SK-N-SH (cell line): ENCODE results near the gene KSR2. TPM values are rescaled to one million over a fixed set of nuclear protein-coding genes. Genes with fewer than 3 reads are reported as not detected.

Source experiments
- CTCF ChIA-PET: fragments of 300-600, 350-600 bp; formaldehyde crosslinking; extraction: SDS; loops from one replicate; lab custom pipeline; 2021; lab: Yijun Ruan, JAX
- POLR2A ChIA-PET: fragments of 350-600 bp; sonication (Branson Sonifier 250); formaldehyde crosslinking; extraction: SDS; loops from one replicate; lab custom pipeline; 2020; ENCODE audit warnings: antibody characterized with exemption, inconsistent platforms; lab: Yijun Ruan, JAX
- DNase-seq: peaks from one replicate; pipeline ENCODE4 v3.0.0; 2012
- H2AFZ ChIP-seq: fragments of 200-600 bp; sonication (generic); 2 replicates; pipeline ENCODE4 v1.8.1; 2016; ENCODE audit warnings: antibody characterized with exemption, mild to moderate bottlenecking, low read depth
- H3F3A ChIP-seq: fragments of 200-600 bp; sonication (generic); replicated peaks from 2 replicates; pipeline ENCODE3; 2016; ENCODE audit warnings: antibody characterized with exemption, mild to moderate bottlenecking; ENCODE audit not compliant: insufficient read depth
- H3K27ac ChIP-seq, 2 experiments: fragments of 200-500 bp in 1 of 2; fragments of 200-600 bp in 1 of 2; sonication (Bioruptor generic) in 1 of 2; sonication (generic), shearing (Covaris generic) in 1 of 2; 2 replicates each; pipeline versions ENCODE4 v1.5.1 to v1.6.1; 2014 to 2016; ENCODE audit warnings: low read depth in 2 of 2, inconsistent platforms in 1 of 2, low read length in 1 of 2, mild to moderate bottlenecking in 1 of 2, mixed read lengths in 1 of 2
- H3K27me3 ChIP-seq: fragments of 200-600 bp; sonication (generic), shearing (Covaris generic); 2 replicates; pipeline ENCODE4 v1.6.1; 2016; ENCODE audit warnings: mixed run types; ENCODE audit not compliant: insufficient read depth
- H3K36me3 ChIP-seq, 2 experiments: fragments of 200-500 bp in 1 of 2; fragments of 200-600 bp in 1 of 2; sonication (Bioruptor generic) in 1 of 2; sonication (generic) in 1 of 2; replicated peaks in 1 of 2; 2 replicates each; pipeline versions ENCODE3 to v1.5.1; 2014 to 2016; ENCODE audit warnings: low read length in 1 of 2, mild to moderate bottlenecking in 1 of 2; ENCODE audit not compliant: insufficient read depth in 2 of 2, control insufficient read depth in 1 of 2
- H3K4me1 ChIP-seq, 2 experiments: fragments of 200-500 bp in 1 of 2; fragments of 200-600 bp in 1 of 2; sonication (Bioruptor generic) in 1 of 2; sonication (generic), shearing (Covaris generic) in 1 of 2; 2 replicates each; pipeline versions ENCODE4 v1.5.1 to v1.6.1; 2014 to 2016; ENCODE audit warnings: low read depth in 1 of 2, low read length in 1 of 2, mixed run types in 1 of 2; ENCODE audit not compliant: insufficient read depth in 2 of 2, control insufficient read depth in 1 of 2
- H3K4me2 ChIP-seq: fragments of 200-600 bp; sonication (generic), shearing (Covaris generic); 2 replicates; pipeline ENCODE4 v1.6.1; 2017; ENCODE audit warnings: mixed run types
- H3K4me3 ChIP-seq, 2 experiments: fragments of 200-500 bp in 1 of 2; fragments of 200-600 bp in 1 of 2; sonication (Bioruptor generic) in 1 of 2; sonication (generic), shearing (Covaris generic) in 1 of 2; 2 replicates each; pipeline versions ENCODE4 v1.5.1 to v1.8.1; 2014 to 2016; ENCODE audit warnings: low read depth in 2 of 2, inconsistent platforms in 1 of 2, low read length in 1 of 2, mild to moderate bottlenecking in 1 of 2, mixed read lengths in 1 of 2, moderate library complexity in 1 of 2
- H3K79me2 ChIP-seq: fragments of 200-600 bp; sonication (generic); 2 replicates; pipeline ENCODE4 v1.8.1; 2017; ENCODE audit warnings: mild to moderate bottlenecking; ENCODE audit not compliant: insufficient read depth
- H3K9ac ChIP-seq: fragments of 200-600 bp; sonication (generic); 2 replicates; pipeline ENCODE4 v1.6.1; 2017; ENCODE audit warnings: mixed run types
- H3K9me2 ChIP-seq: fragments of 200-600 bp; sonication (generic); 2 replicates; pipeline ENCODE4 v1.6.1; 2017; ENCODE audit warnings: mixed run types
- H3K9me3 ChIP-seq: fragments of 200-600 bp; sonication (generic); 2 replicates; pipeline ENCODE4 v1.6.1; 2017; ENCODE audit warnings: mixed run types, mild to moderate bottlenecking, moderate library complexity
- H4K20me1 ChIP-seq: fragments of 200-600 bp; sonication (generic); 2 replicates; pipeline ENCODE4 v1.6.1; 2017; ENCODE audit warnings: mild to moderate bottlenecking, mixed run types; ENCODE audit not compliant: insufficient read depth
- FOSL2 ChIP-seq: IDR thresholded peaks from 2 replicates; pipeline ENCODE4 v1.4.0; 2012; ENCODE audit warnings: low read depth, mild to moderate bottlenecking, moderate library complexity, borderline replicate concordance
- FOXJ3 ChIP-seq: sonication (generic); formaldehyde crosslinking; IDR thresholded peaks from 2 replicates; pipeline ENCODE4 v1.5.1; 2020; ENCODE audit warnings: mild to moderate bottlenecking, missing genetic modification reagents
- GABPA ChIP-seq: IDR thresholded peaks from 2 replicates; pipeline ENCODE4 v1.4.0; 2012; ENCODE audit warnings: low read depth, mild to moderate bottlenecking
- IRF3 ChIP-seq: fragments of 150-350 bp; IDR thresholded peaks from 2 replicates; pipeline ENCODE4 v1.6.1; 2016; ENCODE audit warnings: mild to moderate bottlenecking, low read depth, low read length
- JUND ChIP-seq: IDR thresholded peaks from 2 replicates; pipeline ENCODE4 v1.4.0; 2012
- MXI1 ChIP-seq: IDR thresholded peaks from 2 replicates; pipeline ENCODE4 v1.6.1; 2012; ENCODE audit warnings: mild to moderate bottlenecking, low read depth, low read length, improper control_type of control experiment
- NFIC ChIP-seq: IDR thresholded peaks from 2 replicates; pipeline ENCODE4 v1.4.0; 2012; ENCODE audit warnings: borderline replicate concordance
- NRF1 ChIP-seq: IDR thresholded peaks from 2 replicates; pipeline ENCODE4 v1.6.1; 2012; ENCODE audit warnings: low read depth, mild to moderate bottlenecking, low read length
- RAD21 ChIP-seq: IDR thresholded peaks from 2 replicates; pipeline ENCODE4 v1.6.1; 2012; ENCODE audit warnings: mild to moderate bottlenecking, low read length
- REST ChIP-seq: IDR thresholded peaks from 2 replicates; pipeline ENCODE4 v1.6.1; 2012; ENCODE audit warnings: mild to moderate bottlenecking, low read depth, low read length, moderate library complexity
- SIN3A ChIP-seq: IDR thresholded peaks from 2 replicates; pipeline ENCODE4 v1.6.1; 2012; ENCODE audit warnings: low read depth, mild to moderate bottlenecking, low read length, moderate library complexity, borderline replicate concordance
- SMC3 ChIP-seq: IDR thresholded peaks from 2 replicates; pipeline ENCODE4 v1.6.1; 2012; ENCODE audit warnings: low read depth, low read length, improper control_type of control experiment
- TAF1 ChIP-seq: IDR thresholded peaks from 2 replicates; pipeline ENCODE4 v1.6.1; 2012; ENCODE audit warnings: low read depth, mild to moderate bottlenecking, low read length, moderate library complexity, borderline replicate concordance
- TEAD4 ChIP-seq: IDR thresholded peaks from 2 replicates; pipeline ENCODE4 v1.4.0; 2012; ENCODE audit warnings: mild to moderate bottlenecking, borderline replicate concordance; ENCODE audit not compliant: insufficient read depth
- ZBTB33 ChIP-seq: IDR thresholded peaks from 2 replicates; pipeline ENCODE4 v1.4.0; 2012; ENCODE audit warnings: low read depth, borderline replicate concordance
- WGBS: methylation state at CpG from one replicate; pipeline ENCODE4 v1.1.6; 2017; ENCODE audit warnings: low lambda C conversion rate; 5-methylcytosine and 5-hydroxymethylcytosine counted together
- polyA plus RNA-seq, 3 experiments: library from polyadenylated mRNA; depleted of rRNA; stranded (reverse); fragments of >200 nt; gene quantifications; 2 replicates each; pipeline ENCODE4 v1.2.3, GENCODE V29; 2012

Gene KSR2
- polyA plus RNA-seq, 1 of the 3 experiments (the other 2 are of a cell fraction): 0.12 TPM

- no peak for TF ChIP-seq ZBTB33
- TF ChIP-seq TAF1: no peak
- TF ChIP-seq IRF3: no peak
- no peak for TF ChIP-seq NRF1
- TF ChIP-seq RAD21: no peak
Measured at GRCh38 chr12:117576053-117576452, 392.7 kb downstream of the KSR2 start (continued).

- CTCF ChIA-PET: interaction anchor here (1.1 to 1.9 kb wide), 2 partner anchors 13 to 104 kb away, joined by 3 to 6 read pairs; no protein-coding TSS in a partner anchor
- DNase-seq: no peak
- Histone ChIP-seq H3K4me2 (no peak overlapping the region), H3K9me2 (no peaks in the 10 kb centered on the region), H2AFZ (no peak overlapping the region), H3K9me3 (no peaks in the 10 kb centered on the region), H4K20me1 (no peaks in the 10 kb centered on the region), H3K4me1 (peaks cover 0 to 17% of the 10 kb centered on the region in 2 experiments; a peak in 1 of 4 replicates), H3F3A (no peaks in the 10 kb centered on the region), H3K36me3 (no peaks in the 10 kb centered on the region), H3K4me3 (no peak overlapping the region), H3K27me3 (no peaks in the 10 kb centered on the region), H3K27ac (no peak overlapping the region), H3K9ac (no peak overlapping the region), H3K79me2 (no peaks in the 10 kb centered on the region)
- TF ChIP-seq REST (no peak), SMC3 (no peak), TEAD4 (no peak), RAD21 (no peak), MXI1 (no peak), FOSL2 (no peak), JUND (no peak), SIN3A (no peak), FOXJ3 (CRISPR knock-in tag) (no peak), NFIC (no peak), GABPA (no peak)
- WGBS: 61% methylated on average over 2 of the region's 2 CpGs
- POLR2A ChIA-PET: no interaction called here
Measured at GRCh38 chr12:117574655-117575054, 394.1 kb downstream of the KSR2 start.
